GM12878 (cell line): ENCODE measurements around the gene ADAMTS13. TPM values are rescaled to one million over a fixed set of nuclear protein-coding genes. Genes with fewer than 3 reads are reported as not detected.

Source experiments
- ATAC-seq: fragments of 200-7000 bp; cut with Tn5 transposase; 3 replicates; pipeline ENCODE4 v1.9.1; 2020; ENCODE audit warnings: mild to moderate bottlenecking, moderate library complexity
- BruUV-seq: library from RNA; stranded (reverse); fragments of 400-500 nt; replicated peaks from 2 replicates; lab custom pipeline; 2021; lab: Mats Ljungman, UMichigan
- CTCF ChIA-PET: fragments of 300-600 bp; sonication (Branson Sonifier 250); formaldehyde crosslinking; extraction: SDS; loops from one replicate; lab custom pipeline; 2021; ENCODE audit warnings: inconsistent platforms; lab: Yijun Ruan, JAX
- POLR2A ChIA-PET: fragments of 350-600 bp; formaldehyde crosslinking; extraction: SDS; loops from one replicate; lab custom pipeline; 2021; ENCODE audit warnings: inconsistent platforms; lab: Charles Lee
- RAD21 ChIA-PET: fragments of 300-600 bp; sonication (Branson Sonifier 250); formaldehyde crosslinking; loops from one replicate; lab custom pipeline; 2023; ENCODE audit warnings: antibody characterized with exemption; ENCODE audit not compliant: unreplicated experiment; lab: Charles Lee
- SMC1A ChIA-PET: fragments of 300-600 bp; sonication (Branson Sonifier 250); formaldehyde crosslinking; loops from one replicate; lab custom pipeline; 2023; ENCODE audit not compliant: unreplicated experiment, uncharacterized antibody; lab: Charles Lee
- DNase-seq: peaks from one replicate; pipeline ENCODE4 v3.0.0-alpha.2; 2011; ENCODE audit warnings: low read depth, low spot score
- FAIRE-seq: peaks from 3 replicates; lab custom pipeline; 2011; peaks lifted over from hg19 to GRCh38; lab: Jason Lieb, UNC
- H2AFZ ChIP-seq: 2 replicates; pipeline ENCODE4 v1.6.0; 2011; ENCODE audit warnings: low read depth, low read length, control low read depth; ENCODE audit not compliant: control insufficient read depth
- H3K27ac ChIP-seq: 2 replicates; pipeline ENCODE4 v1.5.1; 2011; ENCODE audit warnings: control low read depth; ENCODE audit not compliant: control insufficient read depth, insufficient read depth
- H3K27me3 ChIP-seq, 2 experiments: replicated peaks in 1 of 2; 2 replicates each; pipeline versions ENCODE4 v1.6.0 to v1.6.1; 2011; ENCODE audit warnings: low read length in 1 of 2; ENCODE audit not compliant: control insufficient read depth in 2 of 2, insufficient read depth in 2 of 2
- H3K36me3 ChIP-seq, 2 experiments: 2 replicates each; pipeline ENCODE4 v1.5.1; 2011; ENCODE audit warnings: low read length in 1 of 2; ENCODE audit not compliant: control insufficient read depth in 2 of 2, insufficient read depth in 2 of 2
- H3K4me1 ChIP-seq: 2 replicates; pipeline ENCODE4 v1.6.1; 2011; ENCODE audit warnings: mild to moderate bottlenecking, low read length, moderate library complexity, mixed read lengths; ENCODE audit not compliant: control insufficient read depth, insufficient read depth
- H3K4me2 ChIP-seq: 2 replicates; pipeline ENCODE4 v1.6.0; 2011; ENCODE audit warnings: control low read depth; ENCODE audit not compliant: control insufficient read depth, insufficient read depth
- H3K4me3 ChIP-seq: fragments of 200-600 bp; sonication (generic); 2 replicates; pipeline ENCODE4 v1.5.1; 2016
- H3K79me2 ChIP-seq: 2 replicates; pipeline ENCODE4 v1.6.0; 2011; ENCODE audit warnings: low read length; ENCODE audit not compliant: control insufficient read depth, insufficient read depth
- H3K9ac ChIP-seq: 2 replicates; pipeline ENCODE4 v1.8.0; 2011; ENCODE audit warnings: low read length, control low read depth, mixed read lengths; ENCODE audit not compliant: control insufficient read depth, insufficient read depth
- H3K9me3 ChIP-seq: replicated peaks from 3 replicates; pipeline ENCODE4 v1.5.1; 2011; ENCODE audit warnings: mild to moderate bottlenecking, low read length; ENCODE audit not compliant: control insufficient read depth, insufficient read depth
- H4K20me1 ChIP-seq: 2 replicates; pipeline ENCODE4 v1.6.0; 2011; ENCODE audit not compliant: control insufficient read depth, insufficient read depth
- BHLHE40 ChIP-seq, 2 experiments: fragments of 450-650 bp in 1 of 2; IDR thresholded peaks; 2 replicates each; pipeline ENCODE4 v1.6.1; 2011 to 2017; ENCODE audit warnings: low read depth in 2 of 2, borderline replicate concordance in 1 of 2, improper control_type of control experiment in 1 of 2, low read length in 1 of 2, mild to moderate bottlenecking in 1 of 2
- DPF2 ChIP-seq: fragments of 450-650 bp; IDR thresholded peaks from 2 replicates; pipeline ENCODE4 v1.6.1; 2017; ENCODE audit warnings: mild to moderate bottlenecking
- ESRRA ChIP-seq: IDR thresholded peaks from 2 replicates; pipeline ENCODE4 v1.6.1; 2012; ENCODE audit warnings: mild to moderate bottlenecking, low read length, improper control_type of control experiment
- FOXM1 ChIP-seq: IDR thresholded peaks from 2 replicates; pipeline ENCODE4 v1.6.1; 2012; ENCODE audit warnings: low read depth, mild to moderate bottlenecking, inconsistent platforms, low read length, moderate library complexity
- MEF2B ChIP-seq: fragments of 450-650 bp; IDR thresholded peaks from 2 replicates; pipeline ENCODE4 v1.6.1; 2018; ENCODE audit warnings: mild to moderate bottlenecking, moderate library complexity; ENCODE audit not compliant: partially characterized antibody, poor library complexity, severe bottlenecking
- MXI1 ChIP-seq: fragments of 150-350 bp; IDR thresholded peaks from 2 replicates; pipeline ENCODE4 v1.6.1; 2011; ENCODE audit warnings: low read depth, mild to moderate bottlenecking, inconsistent platforms, low read length, improper control_type of control experiment
- NFXL1 ChIP-seq: fragments of 450-650 bp; IDR thresholded peaks from 2 replicates; pipeline ENCODE4 v1.6.1; 2017; ENCODE audit warnings: antibody characterized with exemption, mild to moderate bottlenecking, borderline replicate concordance
- NKRF ChIP-seq: fragments of 450-650 bp; conservative IDR thresholded peaks from 2 replicates; pipeline ENCODE4 v1.6.1; 2017; ENCODE audit warnings: mild to moderate bottlenecking, moderate library complexity
- RAD21 ChIP-seq: IDR thresholded peaks from 2 replicates; pipeline ENCODE4 v1.6.1; 2011; ENCODE audit warnings: mild to moderate bottlenecking, low read depth, low read length, moderate library complexity; ENCODE audit not compliant: insufficient read depth
- RB1 ChIP-seq: fragments of 450-650 bp; formaldehyde crosslinking; IDR thresholded peaks from 2 replicates; pipeline ENCODE4 v1.6.1; 2017; ENCODE audit warnings: mild to moderate bottlenecking, borderline replicate concordance
- SKIL ChIP-seq: fragments of 450-650 bp; IDR thresholded peaks from 2 replicates; pipeline ENCODE4 v1.6.1; 2017; ENCODE audit warnings: mild to moderate bottlenecking, low read depth, inconsistent platforms; ENCODE audit not compliant: poor library complexity, severe bottlenecking
- SUPT20H ChIP-seq: IDR thresholded peaks from 2 replicates; pipeline ENCODE4 v1.6.1; 2011; ENCODE audit warnings: low read depth, mild to moderate bottlenecking, low read length, moderate library complexity, borderline replicate concordance; ENCODE audit not compliant: control insufficient read depth
- ZBTB11 ChIP-seq: fragments of 450-650 bp; formaldehyde crosslinking; IDR thresholded peaks from 2 replicates; pipeline ENCODE4 v1.5.0; 2022; ENCODE audit warnings: mild to moderate bottlenecking, missing genetic modification characterization
- ZBTB33 ChIP-seq: fragments of 450-650 bp; IDR thresholded peaks from 2 replicates; pipeline ENCODE4 v1.6.1; 2017; ENCODE audit warnings: mild to moderate bottlenecking
- ZNF217 ChIP-seq: fragments of 450-650 bp; IDR thresholded peaks from 2 replicates; pipeline ENCODE4 v1.6.1; 2017; ENCODE audit warnings: antibody characterized with exemption, mild to moderate bottlenecking
- WGBS: methylation state at CpG from one replicate; pipeline ENCODE4 v1.1.6; 2016; ENCODE audit warnings: low lambda C conversion rate; ENCODE audit not compliant: insufficient replicate concordance, insufficient coverage; ENCODE audit errors: missing lambda C conversion rate; 5-methylcytosine and 5-hydroxymethylcytosine counted together
- in situ Hi-C: fragments of 300-500 bp; cut with MboI; formaldehyde crosslinking; loops from 9 replicates; pipeline ENCODE4 v1.14.3; 2018; ENCODE audit warnings: mixed read lengths
- intact Hi-C: fragments of 100-400 bp; cut with micrococcal nuclease; formaldehyde crosslinking; loops from one replicate; pipeline ENCODE4 v1.14.2; 2022; ENCODE audit not compliant: unreplicated experiment
- polyA plus RNA-seq, 11 experiments: library from polyadenylated mRNA; depleted of rRNA in 4 of 11; unstranded in 6 of 11; stranded (reverse) in 5 of 11; fragments of >200 nt; fragmentation: Nextera tagmentation in 4 of 11; fragmentation: Illumina TruSeq in 1 of 11; extraction: Ambion mirVana in 4 of 11; extraction: Trizol in 1 of 11; gene quantifications; 1 replicate in 1 of 11; 2 replicates in 10 of 11; pipeline versions ENCODE4 v1.2.1 to v1.2.3, GENCODE V29; 2011 to 2016; ENCODE audit warnings: inconsistent platforms in 2 of 11, missing spikeins in 2 of 11, low read depth in 1 of 11
- total RNA-seq, 4 experiments: library from RNA; depleted of rRNA in 3 of 4; stranded (reverse); fragments of >200 nt in 3 of 4; fragmentation: Illumina TruSeq in 1 of 4; extraction: Trizol in 1 of 4; gene quantifications; 2 replicates each; pipeline versions ENCODE4 v1.2.1 to v1.2.3, GENCODE V29; 2013 to 2021

The ADAMTS13 gene
- total and polyA plus RNA-seq, 10 of the 15 experiments (the other 5 are each of a cell fraction or from before 2014, with no cell fraction given), result 0.08 to 2.4 (median 0.28) TPM

- no peak overlapping the region for H3K9ac ChIP-seq
- ATAC-seq (no peak), FAIRE-seq (no peak), DNase-seq (no peak)
- no TSS peak for BruUV-seq
- H3K27me3 ChIP-seq, result peaks cover 0 to 2% of the 10 kb centered on the region in 2 experiments; a peak in 2 of 4 replicates
- CTCF ChIA-PET, result interaction anchor here (0.6 kb wide), 1 partner anchor 669 kb away, joined by 3 read pairs; no protein-coding TSS in a partner anchor
- no peaks in the 10 kb centered on the region for H3K9me3 ChIP-seq
- H3K4me3 ChIP-seq, result no peak overlapping the region
- POLR2A ChIA-PET, result no interaction called here
- no peak overlapping the region for H3K4me2 ChIP-seq
- peaks cover 4% of the 10 kb centered on the region; the same call in 1 of the 2 replicates for H3K4me1 ChIP-seq
- no peaks in the 10 kb centered on the region for H3K79me2 ChIP-seq
- in situ Hi-C loops, result no loop called here
- no peaks in the 10 kb centered on the region for H4K20me1 ChIP-seq
- H3K36me3 ChIP-seq, result no peaks in the 10 kb centered on the region
- intact Hi-C loops, result no loop called here
- no peak overlapping the region for H3K27ac ChIP-seq
- H2AFZ ChIP-seq, result no peak overlapping the region
- RAD21 ChIA-PET, result no interaction called here
- SMC1A ChIA-PET, result no interaction called here
- 24% methylated on average over 8 of the region's 8 CpGs for WGBS
- TF ChIP-seq DPF2 (no peak), SUPT20H (no peak), RAD21 (no peak), ESRRA (no peak), MEF2B (no peak), NKRF (no peak), ZBTB33 (no peak), RB1 (no peak), FOXM1 (no peak), MXI1 (no peak), ZNF217 (no peak), ZBTB11 (CRISPR knock-in tag) (no peak), BHLHE40 (IDR thresholded peaks at IDR 0.05; ENCODE audit: borderline replicate concordance in 1 of 2, low read depth in 2 of 2, low read length in 1 of 2) (no peak), SKIL (no peak), NFXL1 (no peak)
Measured at GRCh38 chr9:133443982-133444381, 21.8 kb downstream of the ADAMTS13 start.
